ENCODE measurements around the gene DTL.

GRCh38 chr1:212037900-212038299, 2.4 kb downstream of the DTL start:
- no peak for TF ChIP-seq CTCF (IDR thresholded peaks at IDR 0.05)
- no peak for TF ChIP-seq POLR2A (IDR thresholded peaks at IDR 0.05)

Data from heart left ventricle (tissue), 13 donors.